A549 (cell line): ENCODE data around the gene STAMBPL1.

Source experiments
- CTCF ChIP-seq: fragments of >200 bp; sonication (Bioruptor Twin); formaldehyde crosslinking; IDR thresholded peaks from 3 replicates; pipeline ENCODE4 v1.5.1; 2016
- EP300 ChIP-seq, 2 experiments: fragments of >200 bp; sonication (Bioruptor Twin); formaldehyde crosslinking; IDR thresholded peaks; 2 replicates in 1 of 2; 3 replicates in 1 of 2; pipeline ENCODE4 v1.6.1; 2016 to 2017
- PHF8 ChIP-seq: fragments of 200-600 bp; sonication (generic); IDR thresholded peaks from 2 replicates; pipeline ENCODE4 v1.6.1; 2016; ENCODE audit warnings: low read depth, mild to moderate bottlenecking, antibody characterized with exemption, moderate library complexity, borderline replicate concordance
- TP53 ChIP-seq: fragments of 250-450 bp; sonication (Bioruptor Pico); IDR thresholded peaks from 2 replicates; pipeline ENCODE4 v1.5.0; 2021; ENCODE audit warnings: mild to moderate bottlenecking, moderate library complexity

DNA sequence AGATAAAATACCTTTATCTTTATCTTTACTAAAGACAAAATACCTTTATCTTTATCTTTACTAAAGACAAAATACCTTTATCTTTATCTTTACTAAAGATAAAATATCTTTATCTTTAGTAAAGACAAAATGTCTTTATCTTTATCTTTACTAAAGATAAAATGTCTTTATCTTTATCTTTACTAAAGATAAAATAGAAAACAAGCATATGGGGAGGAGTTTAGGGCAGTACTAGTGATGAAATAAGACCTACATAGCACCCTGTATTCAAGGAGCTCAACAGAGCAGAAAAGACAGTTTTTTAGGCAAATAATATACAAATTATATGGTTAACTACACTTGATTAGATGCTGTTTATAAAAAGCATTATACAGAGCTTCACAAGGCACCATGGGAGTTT, 47.7 kb upstream of the STAMBPL1 start:
- TF ChIP-seq PHF8 (no peak), EP300 (IDR thresholded peaks at IDR 0.05) (no peak), TP53 (no peak), CTCF (no peak)
